HepG2 (cell line): ENCODE measurements around the gene UBE2O. TPM values are rescaled to one million over a fixed set of nuclear protein-coding genes. Genes with fewer than 3 reads are reported as not detected.

Experiments
- ATAC-seq: fragments of 200-7000 bp; cut with Tn5 transposase; 3 replicates; pipeline ENCODE4 v1.9.1; 2020; ENCODE audit warnings: mild to moderate bottlenecking, moderate library complexity
- BruUV-seq: library from RNA; stranded (reverse); fragments of 400-500 nt; replicated peaks from 2 replicates; lab custom pipeline; 2021; lab: Mats Ljungman, UMichigan
- CTCF ChIA-PET: fragments of 300-600 bp; formaldehyde crosslinking; extraction: SDS; loops from one replicate; lab custom pipeline; 2021; ENCODE audit warnings: low total read pairs, inconsistent platforms, low intra/inter-chr PET ratio; lab: Yijun Ruan, JAX
- POLR2A ChIA-PET: fragments of 350-600 bp; sonication (Branson Sonifier 250); formaldehyde crosslinking; loops from one replicate; lab custom pipeline; 2020; ENCODE audit warnings: antibody characterized with exemption, inconsistent platforms; lab: Yijun Ruan, JAX
- DNase-seq: peaks from one replicate; pipeline ENCODE4 v3.0.0-alpha.2; 2015; ENCODE audit warnings: low spot score
- FAIRE-seq: peaks from 3 replicates; lab custom pipeline; 2011; peaks lifted over from hg19 to GRCh38; lab: Jason Lieb, UNC
- H2AFZ ChIP-seq: one replicate; pipeline ENCODE4 v1.6.1; 2011; ENCODE audit warnings: low read length, inconsistent platforms
- H3K27ac ChIP-seq: fragments of 300-600 bp; 3 replicates; pipeline ENCODE4 v1.8.0; 2011; ENCODE audit warnings: mixed run types, mild to moderate bottlenecking, mixed read lengths, low read length, inconsistent platforms; ENCODE audit not compliant: insufficient read depth; ENCODE audit errors: extremely low read length
- H3K27me3 ChIP-seq, 2 experiments: fragments of 200-600 bp in 1 of 2; 2 replicates in 1 of 2; 3 replicates in 1 of 2; pipeline versions ENCODE4 v1.6.0 to v1.8.0; 2011; ENCODE audit warnings: low read length in 2 of 2, mild to moderate bottlenecking in 2 of 2, moderate library complexity in 2 of 2, inconsistent platforms in 1 of 2; ENCODE audit not compliant: insufficient read depth in 2 of 2, control insufficient read depth in 1 of 2
- H3K36me3 ChIP-seq, 2 experiments: fragments of 200-600 bp in 1 of 2; replicated peaks in 1 of 2; 2 replicates in 1 of 2; 3 replicates in 1 of 2; pipeline versions ENCODE4 v1.5.1 to v1.8.0; 2011; ENCODE audit warnings: low read length in 2 of 2, inconsistent platforms in 1 of 2; ENCODE audit not compliant: insufficient read depth in 2 of 2, control insufficient read depth in 1 of 2
- H3K4me1 ChIP-seq: 2 replicates; pipeline ENCODE4 v1.5.1; 2012; ENCODE audit warnings: low read length, inconsistent platforms; ENCODE audit not compliant: insufficient read depth
- H3K4me2 ChIP-seq: 2 replicates; pipeline ENCODE4 v1.6.0; 2011; ENCODE audit warnings: low read depth, low read length, inconsistent platforms
- H3K4me3 ChIP-seq, 3 experiments: fragments of 200-600 bp in 1 of 3; sonication (generic), shearing (Covaris generic) in 1 of 3; replicated peaks in 1 of 3; 2 replicates each; pipeline ENCODE4 v1.5.1; 2011 to 2016; ENCODE audit warnings: low read length in 3 of 3, inconsistent platforms in 2 of 3, low read depth in 2 of 3, mild to moderate bottlenecking in 2 of 3, control low read depth in 1 of 3, mixed read lengths in 1 of 3; ENCODE audit not compliant: insufficient read depth in 1 of 3
- H3K79me2 ChIP-seq: one replicate; pipeline ENCODE4 v1.6.1; 2011; ENCODE audit warnings: low read length, inconsistent platforms; ENCODE audit not compliant: insufficient read depth
- H3K9ac ChIP-seq: 2 replicates; pipeline ENCODE4 v1.6.0; 2011; ENCODE audit warnings: mild to moderate bottlenecking, low read depth, low read length, inconsistent platforms; ENCODE audit not compliant: insufficient read depth
- H3K9me3 ChIP-seq: 2 replicates; pipeline ENCODE4 v1.5.1; 2012; ENCODE audit warnings: mild to moderate bottlenecking, low read length
- H4K20me1 ChIP-seq: 2 replicates; pipeline ENCODE4 v1.6.0; 2011; ENCODE audit warnings: inconsistent platforms, mild to moderate bottlenecking, low read length, moderate library complexity; ENCODE audit not compliant: insufficient read depth
- CHD2 ChIP-seq: IDR thresholded peaks from 2 replicates; pipeline ENCODE4 v1.6.1; 2011; ENCODE audit warnings: low read depth, low read length, improper control_type of control experiment
- FIP1L1 ChIP-seq: fragments of 200-400 bp; formaldehyde crosslinking; IDR thresholded peaks from 2 replicates; pipeline ENCODE4 v1.6.1; 2018; ENCODE audit warnings: low read depth, mild to moderate bottlenecking, low read length, moderate library complexity, borderline replicate concordance; ENCODE audit not compliant: insufficient read depth
- MYPOP ChIP-seq: sonication (generic); formaldehyde crosslinking; IDR thresholded peaks from 2 replicates; pipeline ENCODE4 v1.8.1; 2023; ENCODE audit warnings: mild to moderate bottlenecking, moderate library complexity, missing genetic modification reagents
- NFYB ChIP-seq: sonication (generic); formaldehyde crosslinking; IDR thresholded peaks from 2 replicates; pipeline ENCODE4 v1.4.0; 2020; ENCODE audit warnings: missing genetic modification reagents
- PRDM15 ChIP-seq: sonication (generic); formaldehyde crosslinking; IDR thresholded peaks from 2 replicates; pipeline ENCODE4 v1.4.0; 2020; ENCODE audit warnings: missing genetic modification reagents
- SCMH1 ChIP-seq: sonication (generic); formaldehyde crosslinking; IDR thresholded peaks from 2 replicates; pipeline ENCODE4 v1.9.0; 2021; ENCODE audit warnings: missing genetic modification reagents, mild to moderate bottlenecking, borderline replicate concordance
- SMC3 ChIP-seq: IDR thresholded peaks from 2 replicates; pipeline ENCODE4 v1.6.1; 2011; ENCODE audit warnings: low read length, improper control_type of control experiment
- SPEN ChIP-seq: sonication (generic); formaldehyde crosslinking; IDR thresholded peaks from 2 replicates; pipeline ENCODE4 v1.5.1; 2020; ENCODE audit warnings: low read depth, mild to moderate bottlenecking, missing genetic modification reagents
- SRSF9 ChIP-seq: fragments of 200-400 bp; formaldehyde crosslinking; IDR thresholded peaks from 2 replicates; pipeline ENCODE4 v1.6.1; 2018; ENCODE audit warnings: borderline replicate concordance, mild to moderate bottlenecking, low read depth, low read length; ENCODE audit not compliant: insufficient read depth, poor library complexity, severe bottlenecking
- TCF12 ChIP-seq, 2 experiments: fragments of 450-650 bp in 1 of 2; sonication (generic) in 1 of 2; formaldehyde crosslinking in 1 of 2; IDR thresholded peaks; 2 replicates each; pipeline versions ENCODE4 v1.6.1 to v1.8.0; 2017 to 2022; ENCODE audit warnings: antibody characterized with exemption in 1 of 2, mild to moderate bottlenecking in 1 of 2, missing genetic modification reagents in 1 of 2, moderate library complexity in 1 of 2
- ZNF136 ChIP-seq: sonication (generic); formaldehyde crosslinking; IDR thresholded peaks from 2 replicates; pipeline ENCODE4 v1.8.1; 2022; ENCODE audit warnings: low read depth, mild to moderate bottlenecking, moderate library complexity, missing genetic modification reagents
- ZSCAN21 ChIP-seq: sonication (generic); formaldehyde crosslinking; IDR thresholded peaks from 2 replicates; pipeline ENCODE4 v1.8.0; 2022; ENCODE audit warnings: mild to moderate bottlenecking, missing genetic modification reagents, moderate library complexity, borderline replicate concordance
- WGBS: methylation state at CpG from one replicate; pipeline ENCODE4 v1.1.6; 2017; ENCODE audit warnings: low lambda C conversion rate; 5-methylcytosine and 5-hydroxymethylcytosine counted together
- in situ Hi-C: cut with HindIII; loops from 2 replicates; pipeline ENCODE4 v1.10.0; 2017; ENCODE audit warnings: low pct_unique_long_range_greater_than_20kb; ENCODE audit not compliant: extremely low pct_ligation_motif_present
- intact Hi-C: fragments of 100-400 bp; cut with micrococcal nuclease; formaldehyde crosslinking; loops from one replicate; pipeline ENCODE4 v1.10.0; 2022; ENCODE audit not compliant: unreplicated experiment
- polyA plus RNA-seq, 8 experiments: library from polyadenylated mRNA; depleted of rRNA in 3 of 8; stranded (reverse) in 7 of 8; unstranded in 1 of 8; fragments of >200 nt; fragmentation: Illumina TruSeq in 4 of 8; extraction: Trizol in 4 of 8; gene quantifications; 2 replicates each; pipeline versions ENCODE4 v1.2.1 to v1.2.3, GENCODE V29; 2011 to 2016; ENCODE audit warnings: low read depth in 4 of 8, missing spikeins in 1 of 8, mixed read lengths in 1 of 8; ENCODE audit not compliant: insufficient read depth in 1 of 8
- total RNA-seq, 5 experiments: library from RNA; depleted of rRNA; stranded (reverse); fragments of >200 nt; fragmentation: Illumina TruSeq; extraction: Trizol; gene quantifications; 2 replicates each; pipeline ENCODE4 v1.2.3, GENCODE V29; 2016; ENCODE audit warnings: low read depth in 1 of 5

Gene UBE2O
- total and polyA plus RNA-seq, 2 of the 13 experiments (the other 11 are each of a cell fraction or from before 2014, with no cell fraction given), result 21.5 to 23.5 TPM

- TF ChIP-seq CHD2 (0 out of 2 replicates have a peak, but pooled peaks have one; percentile 6), FIP1L1 (0 out of 2 replicates have a peak, but pooled peaks have one; percentile 17), TCF12 (IDR thresholded peaks at IDR 0.05) (no peak), TCF12 (CRISPR knock-in tag; IDR thresholded peaks at IDR 0.05) (peak; percentile 69; the same call in 1 of the 2 replicates)
- TF ChIP-seq, all 625 proteins: peak for 100
These were observed 67.7 kb downstream of the UBE2O start (continued) for GRCh38 chr17:76384987-76385891.

- no peaks in the 10 kb centered on the region; a peak in 1 of 5 replicates for H3K27me3 ChIP-seq
- ChIA-PET POLR2A (interaction anchor here (0.6 to 20.9 kb wide), 20 partner anchors 8 to 604 kb away, joined by 3 to 1379 read pairs (median 5); partner anchors contain the start of genes PRPSAP1, QRICH2, UBALD2 and UBE2O), CTCF (interaction anchor here (1.8 to 3.3 kb wide), 3 partner anchors 14 to 19 kb away, joined by 4 to 12 read pairs (median 8); no protein-coding TSS in a partner anchor)
- ATAC-seq, result peak; percentile 49
- no peaks in the 10 kb centered on the region for H3K9me3 ChIP-seq
- DNase-seq, result peak; percentile 74
- peak; percentile 56 for FAIRE-seq
- in situ Hi-C loops, result no loop called here
- intact Hi-C loops, result loop anchor here (2.0 kb wide), 2 partner anchors 14 to 30 kb away; no protein-coding TSS in a partner anchor
- no peak within 1 kb of the TSS for H2AFZ ChIP-seq
- H3K4me3 ChIP-seq, result peak within 1 kb of the TSS; percentile 72 to 90 (median 86)
- under 1% methylated on average over 35 of the region's 118 CpGs for WGBS
- no TSS peak for BruUV-seq
- peaks cover 31% of the 10 kb centered on the region; the same call in 1 of the 2 replicates for H4K20me1 ChIP-seq
- H3K36me3 ChIP-seq, result peaks cover 16 to 25% of the 10 kb centered on the region in 2 experiments; a peak in 4 of 5 replicates
- H3K4me2 ChIP-seq, result peak within 1 kb of the TSS; percentile 99
- H3K4me1 ChIP-seq, result peaks cover 55% of the 10 kb centered on the region
- peaks cover 63% of the 10 kb centered on the region for H3K79me2 ChIP-seq
- peak within 1 kb of the TSS; percentile 99 for H3K9ac ChIP-seq
- H3K27ac ChIP-seq, result peak within 1 kb of the TSS; percentile 100
- TF ChIP-seq SPEN (CRISPR knock-in tag), result peak; percentile 41; the same call in 1 of the 2 replicates
- TF ChIP-seq ZSCAN21 (CRISPR knock-in tag), result peak; percentile 78
- no peak for TF ChIP-seq SMC3
- peak; percentile 4; the same call in 1 of the 2 replicates for TF ChIP-seq MYPOP (CRISPR knock-in tag)
- no peak for TF ChIP-seq NFYB (CRISPR knock-in tag)
- TF ChIP-seq SRSF9, result no peak
- TF ChIP-seq PRDM15 (CRISPR knock-in tag), result peak; percentile 69; the same call in 1 of the 2 replicates
- TF ChIP-seq ZNF136 (CRISPR knock-in tag), result no peak
- no peak for TF ChIP-seq SCMH1 (CRISPR knock-in tag)
These were observed 68.5 kb downstream of the UBE2O start, which contains the start of gene SPHK1 for GRCh38 chr17:76384222-76384986. Gene SPHK1 (plus strand): TSS chr17:76384609. CDS start chr17:76385645, 1,036 bp downstream.
